GM18519 (cell line): ENCODE results near the gene SNAPC2.
A peak's percentile ranks its signal among the peaks of the same experiment; 100 is the strongest.
"Not testable (repeated sequence)": the region's sequence is repeated elsewhere in the genome, so short reads cannot be mapped to it uniquely, and the experiment has no call there.

ENCODE experiments used
- ATAC-seq: cut with Tn5 transposase; IDR thresholded peaks from one replicate; pipeline ENCODE4 v1.9.1; 2021; ENCODE audit warnings: mild to moderate bottlenecking, moderate library complexity; ENCODE audit not compliant: unreplicated experiment, low FRiP score

The SNAPC2 gene

DNA sequence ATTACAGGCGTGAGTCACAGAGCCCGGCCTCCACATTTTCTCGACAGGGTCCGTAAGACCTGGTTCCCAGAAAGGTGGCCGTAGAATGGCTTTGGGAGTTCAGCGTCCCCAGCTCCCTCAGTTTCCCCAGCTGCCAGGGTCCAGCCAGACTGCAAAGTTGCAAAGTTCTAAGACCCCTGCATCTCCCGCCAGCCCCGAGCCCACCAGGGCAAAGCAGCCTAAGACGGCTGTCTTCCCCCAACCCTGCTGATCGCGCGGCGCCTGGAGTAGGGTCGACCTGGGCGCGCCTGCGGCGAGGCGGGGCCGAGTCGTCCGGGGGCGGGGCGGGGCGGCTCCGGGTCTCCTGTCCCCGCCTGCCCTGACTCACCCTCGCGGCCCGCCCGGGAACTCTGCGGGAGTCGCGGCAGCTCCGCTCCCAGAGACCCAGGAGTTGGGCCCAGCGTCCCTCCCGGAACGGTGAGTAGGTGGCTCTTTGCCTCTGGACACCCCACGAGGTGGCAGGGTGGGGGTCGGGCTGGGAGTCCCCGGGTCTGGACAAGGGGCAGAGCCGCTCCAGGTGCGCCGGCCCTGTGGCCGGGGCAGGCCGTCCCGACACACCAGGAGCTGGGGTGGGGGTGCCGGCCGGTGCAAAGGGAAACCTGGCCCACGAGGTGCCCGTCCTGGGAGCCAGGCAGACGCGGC is 31.9 kb upstream of the SNAPC2 start, which contains the start of gene LRRC8E:
Gene LRRC8E, plus strand, starts transcription at position 366 of the 681 bp plus-strand sequence. CDS start 7,094 bp downstream, outside the sequence.
- ATAC-seq: no peak

DNA sequence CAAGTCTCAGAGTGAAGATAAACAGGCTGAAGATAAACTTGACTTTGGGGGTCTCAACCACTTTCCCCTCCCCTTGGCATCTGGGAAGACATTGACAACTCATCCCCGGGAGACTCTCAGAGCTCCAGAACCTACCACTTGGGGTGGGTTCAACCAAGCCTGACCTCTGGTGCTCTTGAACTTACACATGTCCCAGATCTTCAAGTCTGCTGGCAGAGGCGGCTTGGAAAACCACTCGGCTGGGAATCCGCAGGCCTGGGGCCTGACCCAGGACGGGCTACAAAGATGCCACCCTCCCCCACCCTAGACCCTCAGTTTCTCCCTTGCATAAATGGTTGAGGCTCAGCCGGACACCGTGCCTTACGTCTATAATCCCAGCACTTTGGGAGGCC is 31.3 kb upstream of the SNAPC2 start:
- no peak for ATAC-seq

GRCh38 chr19:7893362-7894101 is 26.6 kb upstream of the SNAPC2 start:
- not testable (repeated sequence) for ATAC-seq

- no peak for ATAC-seq
Measured at GRCh38 chr19:7894612-7895309, 25.4 kb upstream of the SNAPC2 start.

GRCh38 chr19:7895565-7895964 is 24.6 kb upstream of the SNAPC2 start:
- ATAC-seq: no peak

- ATAC-seq: no peak
Measured at GRCh38 chr19:7897292-7897691, 22.8 kb upstream of the SNAPC2 start.

DNA sequence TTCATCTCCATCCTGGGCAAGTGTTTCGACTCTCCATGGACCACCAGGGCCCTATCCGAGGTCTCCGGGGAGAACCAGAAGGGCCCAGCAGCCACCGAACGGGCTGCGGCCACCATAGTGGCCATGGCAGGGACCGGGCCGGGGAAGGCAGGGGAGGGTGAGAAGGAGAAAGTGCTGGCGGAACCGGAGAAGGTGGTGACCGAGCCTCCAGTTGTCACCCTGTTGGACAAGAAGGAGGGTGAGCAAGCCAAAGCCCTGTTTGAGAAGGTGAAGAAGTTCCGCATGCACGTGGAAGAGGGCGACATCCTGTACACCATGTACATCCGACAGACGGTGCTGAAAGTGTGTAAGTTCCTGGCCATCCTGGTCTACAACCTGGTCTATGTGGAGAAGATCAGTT is 21.2 kb upstream of the SNAPC2 start:
- ATAC-seq: no peak

DNA sequence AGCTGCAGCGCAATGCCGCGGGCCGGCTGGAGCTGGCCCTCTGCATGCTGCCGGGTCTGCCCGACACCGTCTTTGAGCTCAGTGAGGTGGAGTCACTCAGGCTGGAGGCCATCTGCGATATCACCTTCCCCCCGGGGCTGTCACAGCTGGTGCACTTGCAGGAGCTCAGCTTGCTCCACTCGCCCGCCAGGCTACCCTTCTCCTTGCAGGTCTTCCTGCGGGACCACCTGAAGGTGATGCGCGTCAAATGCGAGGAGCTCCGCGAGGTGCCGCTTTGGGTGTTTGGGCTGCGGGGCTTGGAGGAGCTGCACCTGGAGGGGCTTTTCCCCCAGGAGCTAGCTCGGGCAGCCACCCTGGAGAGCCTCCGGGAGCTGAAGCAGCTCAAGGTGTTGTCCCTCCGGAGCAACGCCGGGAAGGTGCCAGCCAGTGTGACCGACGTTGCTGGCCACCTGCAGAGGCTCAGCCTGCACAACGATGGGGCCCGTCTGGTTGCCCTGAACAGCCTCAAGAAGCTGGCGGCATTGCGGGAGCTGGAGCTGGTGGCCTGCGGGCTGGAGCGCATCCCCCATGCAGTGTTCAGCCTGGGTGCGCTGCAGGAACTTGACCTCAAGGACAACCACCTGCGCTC is 20.3 kb upstream of the SNAPC2 start:
- ATAC-seq: no peak

- no peak for ATAC-seq
Measured at GRCh38 chr19:7900401-7900870, 19.7 kb upstream of the SNAPC2 start.

- no peak for ATAC-seq
Measured at GRCh38 chr19:7900931-7901330, 19.2 kb upstream of the SNAPC2 start.

DNA sequence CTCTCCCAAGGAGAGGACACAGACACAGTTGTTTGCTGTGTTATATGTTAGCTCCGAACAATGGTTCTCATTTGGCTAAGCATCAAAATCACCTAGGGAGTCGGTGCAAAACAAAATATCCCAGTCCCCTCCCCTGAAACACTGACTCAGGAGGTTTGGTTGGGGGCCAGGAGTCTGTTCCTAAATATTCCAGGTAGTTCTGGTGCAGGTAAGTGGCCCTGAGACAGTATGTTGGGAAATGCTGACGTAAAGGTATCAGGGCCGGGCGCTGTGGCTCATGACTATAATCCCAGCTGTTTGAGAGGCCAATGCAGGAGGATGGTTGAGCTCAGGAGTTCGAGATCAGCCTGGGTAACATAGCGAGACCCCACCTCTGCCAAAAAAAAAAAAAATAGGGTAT is 18.8 kb upstream of the SNAPC2 start:
- ATAC-seq: no peak

DNA sequence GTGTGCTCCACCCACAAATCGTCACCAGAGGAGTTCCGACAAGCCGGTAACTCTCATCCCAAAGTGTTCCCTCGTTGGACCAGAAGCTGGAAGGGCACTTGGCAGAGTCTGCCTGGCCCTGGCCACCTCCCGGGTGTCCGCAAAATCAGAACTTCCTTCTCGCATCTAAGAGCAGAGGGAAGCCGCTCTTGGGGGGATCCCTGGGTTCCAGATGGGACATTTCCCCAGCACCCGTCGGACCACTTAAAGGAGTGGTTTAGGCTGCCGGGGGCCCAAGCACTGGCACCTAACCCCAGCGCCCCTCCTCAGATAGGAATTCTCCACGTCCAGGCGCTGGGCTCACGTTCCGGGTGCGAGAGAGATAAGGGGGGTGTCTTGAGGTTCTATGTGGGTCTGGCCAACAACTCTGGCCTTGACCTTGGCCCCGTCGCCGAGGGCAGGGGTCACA is 17.3 kb upstream of the SNAPC2 start:
- no peak for ATAC-seq

- peak; percentile 85 for ATAC-seq
Measured at GRCh38 chr19:7903244-7904073, 16.7 kb upstream of the SNAPC2 start, which contains the start of gene MAP2K7. TSS of gene MAP2K7 (plus strand) at chr19:7903877. CDS start at chr19:7903945, 68 bp downstream.

DNA sequence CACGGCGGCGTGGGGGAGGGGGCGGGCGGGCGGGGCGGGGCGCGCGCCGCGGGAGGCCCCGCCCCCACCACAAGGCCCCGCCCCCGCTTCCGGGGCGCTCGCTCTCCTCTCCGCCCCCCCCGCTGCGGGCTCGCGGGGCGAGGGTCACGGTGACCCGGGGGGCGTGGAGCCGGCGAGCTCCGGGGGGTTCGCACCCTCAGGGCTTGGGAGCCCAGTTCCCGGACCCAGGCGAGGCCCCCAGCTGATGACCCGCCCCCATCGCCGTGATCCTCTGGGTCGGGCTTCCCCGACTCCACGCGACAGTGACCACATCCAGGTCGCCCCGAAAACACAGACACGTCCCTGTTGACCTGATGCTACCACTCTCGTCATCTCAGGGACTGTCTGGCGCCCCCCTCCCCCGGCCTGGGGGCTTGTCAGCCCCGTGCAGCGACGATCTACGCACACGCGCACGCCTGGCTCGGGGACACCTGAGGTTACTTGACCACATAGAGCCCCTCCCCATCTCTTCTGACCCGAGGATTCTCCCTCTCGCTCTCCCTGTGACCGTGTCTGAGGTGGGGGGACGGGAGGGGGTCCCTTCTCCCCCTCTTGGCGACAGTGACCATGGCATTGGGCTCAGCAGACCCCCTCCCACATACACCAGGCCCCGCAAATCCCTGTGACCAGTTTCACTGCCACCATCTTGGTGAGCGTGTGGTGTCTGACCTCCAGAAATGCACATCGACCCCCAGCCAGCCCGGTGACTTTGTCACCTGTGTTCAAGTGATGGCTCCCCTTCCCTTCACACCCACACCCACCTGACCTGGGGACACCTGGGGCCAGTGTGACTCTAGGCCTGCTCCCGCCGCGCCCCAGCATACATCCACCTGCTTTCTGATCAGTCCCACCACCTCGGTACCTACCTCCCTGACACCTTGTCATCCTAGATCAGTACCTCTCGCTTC is 15.8 kb upstream of the SNAPC2 start:
- ATAC-seq: peak; percentile 19

GRCh38 chr19:7905268-7905667 is 14.9 kb upstream of the SNAPC2 start:
- no peak for ATAC-seq

- no peak for ATAC-seq
Measured at GRCh38 chr19:7905859-7906258, 14.3 kb upstream of the SNAPC2 start.

- ATAC-seq: no peak
Measured at GRCh38 chr19:7907122-7907521, 13.0 kb upstream of the SNAPC2 start.

- no peak for ATAC-seq
Measured at GRCh38 chr19:7907544-7907943, 12.6 kb upstream of the SNAPC2 start.
